GM18909 (cell line): ENCODE measurements around the gene SLC9A4.

Source experiments
- ATAC-seq: cut with Tn5 transposase; IDR thresholded peaks from one replicate; pipeline ENCODE4 v1.9.1; 2021; ENCODE audit warnings: mild to moderate bottlenecking; ENCODE audit not compliant: unreplicated experiment, poor library complexity

SLC9A4 gene

GRCh38 chr2:102453501-102453900 lies 19.5 kb upstream of the SLC9A4 start:
- ATAC-seq = no peak

GRCh38 chr2:102455061-102455670 lies 17.9 kb upstream of the SLC9A4 start:
- ATAC-seq = no peak

GRCh38 chr2:102460467-102460866 lies 12.6 kb upstream of the SLC9A4 start:
- no peak for ATAC-seq

- no peak for ATAC-seq
These were observed 11.8 kb upstream of the SLC9A4 start for GRCh38 chr2:102461188-102461587.

GRCh38 chr2:102463160-102463559 lies 9.9 kb upstream of the SLC9A4 start:
- no peak for ATAC-seq

GRCh38 chr2:102470168-102470567 lies 2.9 kb upstream of the SLC9A4 start:
- no peak for ATAC-seq

- no peak for ATAC-seq
These were observed 605 bp downstream of the SLC9A4 start for GRCh38 chr2:102473631-102474030.

- ATAC-seq = no peak
These were observed 1.8 kb downstream of the SLC9A4 start for GRCh38 chr2:102474785-102475184.

- no peak for ATAC-seq
These were observed 5.9 kb downstream of the SLC9A4 start for GRCh38 chr2:102478686-102479470.

- no peak for ATAC-seq
These were observed 7.5 kb downstream of the SLC9A4 start for GRCh38 chr2:102480285-102481195.

GRCh38 chr2:102481931-102482330 lies 8.9 kb downstream of the SLC9A4 start:
- ATAC-seq = no peak

GRCh38 chr2:102483086-102483485 lies 10.1 kb downstream of the SLC9A4 start:
- no peak for ATAC-seq

GRCh38 chr2:102484310-102485061 lies 11.5 kb downstream of the SLC9A4 start:
- no peak for ATAC-seq

GRCh38 chr2:102485147-102485785 lies 12.2 kb downstream of the SLC9A4 start:
- ATAC-seq = no peak

- ATAC-seq = no peak
These were observed 14.1 kb downstream of the SLC9A4 start for GRCh38 chr2:102486941-102487702.

- ATAC-seq = no peak
These were observed 14.9 kb downstream of the SLC9A4 start for GRCh38 chr2:102487761-102488462.

GRCh38 chr2:102489646-102490045 lies 16.6 kb downstream of the SLC9A4 start:
- ATAC-seq = peak; percentile 44

- no peak for ATAC-seq
These were observed 19.0 kb downstream of the SLC9A4 start for GRCh38 chr2:102492006-102492405.
